H9 (cell line): ENCODE data around the gene WDR20. TPM values are rescaled to one million over a fixed set of nuclear protein-coding genes. Genes with fewer than 3 reads are reported as not detected.

Experiments
- DNase-seq: peaks from one replicate; pipeline ENCODE4 v3.0.0-alpha.2; 2017
- H2AFZ ChIP-seq: one replicate; pipeline ENCODE4 v1.6.1; 2013; ENCODE audit warnings: mild to moderate bottlenecking, low read length, control low read depth, moderate library complexity
- H2AK5ac ChIP-seq: 2 replicates; pipeline ENCODE4 v1.6.1; 2013; ENCODE audit warnings: low read length, control low read depth, mixed read lengths; ENCODE audit not compliant: insufficient read length
- H2BK120ac ChIP-seq: one replicate; pipeline ENCODE4 v1.6.1; 2013; ENCODE audit warnings: low read depth, mild to moderate bottlenecking, low read length, control low read depth, inconsistent platforms; ENCODE audit not compliant: poor library complexity, severe bottlenecking
- H2BK12ac ChIP-seq: 2 replicates; pipeline ENCODE4 v1.6.1; 2013; ENCODE audit warnings: low read length, control low read depth, mixed read lengths, low read depth; ENCODE audit not compliant: insufficient read length
- H2BK15ac ChIP-seq: 2 replicates; pipeline ENCODE4 v1.6.1; 2013; ENCODE audit warnings: low read depth, low read length, control low read depth
- H2BK20ac ChIP-seq: one replicate; pipeline ENCODE4 v1.6.1; 2013; ENCODE audit warnings: low read depth, mild to moderate bottlenecking, low read length, control low read depth, inconsistent platforms; ENCODE audit not compliant: poor library complexity, severe bottlenecking
- H2BK5ac ChIP-seq: 2 replicates; pipeline ENCODE4 v1.6.1; 2013; ENCODE audit warnings: low read length, control low read depth, mixed read lengths; ENCODE audit not compliant: insufficient read length
- H3K14ac ChIP-seq: 2 replicates; pipeline ENCODE4 v1.6.1; 2013; ENCODE audit warnings: low read length, control low read depth; ENCODE audit not compliant: insufficient read depth
- H3K18ac ChIP-seq: 2 replicates; pipeline ENCODE4 v1.6.1; 2013; ENCODE audit warnings: low read depth, mild to moderate bottlenecking, mixed read lengths, low read length, control low read depth; ENCODE audit not compliant: insufficient read length
- H3K23ac ChIP-seq: 2 replicates; pipeline ENCODE4 v1.6.1; 2013; ENCODE audit warnings: low read length, control low read depth, mixed read lengths, low read depth; ENCODE audit not compliant: insufficient read length
- H3K23me2 ChIP-seq: 2 replicates; pipeline ENCODE4 v1.6.1; 2013; ENCODE audit warnings: low read depth, mild to moderate bottlenecking, mixed read lengths, low read length, control low read depth; ENCODE audit not compliant: insufficient read length, poor library complexity, severe bottlenecking
- H3K27ac ChIP-seq: 2 replicates; pipeline ENCODE4 v1.5.1; 2013; ENCODE audit warnings: low read length, control low read depth, mixed read lengths, low read depth; ENCODE audit not compliant: insufficient read length
- H3K27me3 ChIP-seq: 2 replicates; pipeline ENCODE4 v1.6.1; 2013; ENCODE audit warnings: low read length, control low read depth, inconsistent platforms; ENCODE audit not compliant: insufficient read depth
- H3K4ac ChIP-seq: 2 replicates; pipeline ENCODE4 v1.6.1; 2013; ENCODE audit warnings: low read depth, mild to moderate bottlenecking, control low read depth, inconsistent platforms, low read length, moderate library complexity
- H3K4me1 ChIP-seq: 2 replicates; pipeline ENCODE4 v1.6.1; 2013; ENCODE audit warnings: low read length, control low read depth, inconsistent platforms; ENCODE audit not compliant: insufficient read depth
- H3K4me2 ChIP-seq: 2 replicates; pipeline ENCODE4 v1.6.1; 2013; ENCODE audit warnings: low read length, control low read depth, mixed read lengths; ENCODE audit not compliant: insufficient read length, insufficient read depth
- H3K56ac ChIP-seq: 2 replicates; pipeline ENCODE4 v1.6.1; 2013; ENCODE audit warnings: low read depth, mild to moderate bottlenecking, mixed read lengths, low read length, control low read depth; ENCODE audit not compliant: insufficient read length
- H3K79me1 ChIP-seq: 2 replicates; pipeline ENCODE4 v1.6.1; 2013; ENCODE audit warnings: low read depth, mild to moderate bottlenecking, moderate library complexity, low read length, control low read depth, inconsistent platforms; ENCODE audit not compliant: insufficient read depth, poor library complexity, severe bottlenecking
- H3K79me2 ChIP-seq: 2 replicates; pipeline ENCODE4 v1.6.1; 2013; ENCODE audit warnings: low read length, control low read depth, inconsistent platforms; ENCODE audit not compliant: insufficient read depth
- H3K9ac ChIP-seq: 2 replicates; pipeline ENCODE4 v1.6.1; 2013; ENCODE audit warnings: low read length, control low read depth, mixed read lengths; ENCODE audit not compliant: insufficient read length; ENCODE audit errors: extremely low read depth
- H3K9me3 ChIP-seq: one replicate; pipeline ENCODE4 v1.6.1; 2013; ENCODE audit warnings: low read depth, low read length, inconsistent platforms; ENCODE audit not compliant: control insufficient read depth
- H3T11ph ChIP-seq: one replicate; pipeline ENCODE4 v1.6.1; 2013; ENCODE audit warnings: mild to moderate bottlenecking, low read length, control low read depth, inconsistent platforms
- H4K20me1 ChIP-seq: one replicate; pipeline ENCODE4 v1.6.1; 2013; ENCODE audit not compliant: control insufficient read depth, insufficient read length, insufficient read depth
- H4K5ac ChIP-seq: 2 replicates; pipeline ENCODE4 v1.6.1; 2013; ENCODE audit warnings: low read depth, mild to moderate bottlenecking, mixed read lengths, low read length, control low read depth; ENCODE audit not compliant: insufficient read length
- H4K8ac ChIP-seq: replicated peaks from 2 replicates; pipeline ENCODE4 v1.6.1; 2013; ENCODE audit warnings: low read length, control low read depth, mixed read lengths, low read depth; ENCODE audit not compliant: insufficient read length
- H4K91ac ChIP-seq: 2 replicates; pipeline ENCODE4 v1.6.1; 2013; ENCODE audit warnings: low read depth, mild to moderate bottlenecking, moderate library complexity, mixed read lengths, low read length, control low read depth; ENCODE audit not compliant: insufficient read length
- H3K27ac Mint-ChIP-seq, 3 experiments: 2 replicates in 2 of 3; 3 replicates in 1 of 3; pipeline ENCODE4 v1.8.0; 2020 to 2021; ENCODE audit warnings: mixed read lengths in 3 of 3, mild to moderate bottlenecking in 1 of 3, moderate library complexity in 1 of 3
- H3K27me3 Mint-ChIP-seq: 2 replicates; pipeline ENCODE4 v1.8.0; 2021; ENCODE audit warnings: low read depth, mild to moderate bottlenecking, moderate library complexity, mixed read lengths
- H3K36me3 Mint-ChIP-seq, 3 experiments: 2 replicates in 2 of 3; 3 replicates in 1 of 3; pipeline ENCODE4 v1.8.0; 2020 to 2021; ENCODE audit warnings: low read depth in 3 of 3, mixed read lengths in 3 of 3; ENCODE audit not compliant: insufficient read depth in 1 of 3
- H3K4me1 Mint-ChIP-seq, 2 experiments: 2 replicates each; pipeline ENCODE4 v1.8.0; 2020; ENCODE audit warnings: mixed read lengths in 2 of 2
- H3K4me3 Mint-ChIP-seq, 2 experiments: 2 replicates in 1 of 2; 3 replicates in 1 of 2; pipeline ENCODE4 v1.8.0; 2020 to 2021; ENCODE audit warnings: mild to moderate bottlenecking in 2 of 2, mixed read lengths in 2 of 2, moderate library complexity in 1 of 2
- H3K9me3 Mint-ChIP-seq, 2 experiments: 2 replicates in 1 of 2; 3 replicates in 1 of 2; pipeline ENCODE4 v1.8.0; 2020; ENCODE audit warnings: mild to moderate bottlenecking in 2 of 2, mixed read lengths in 2 of 2, moderate library complexity in 1 of 2
- CTCF ChIP-seq: fragments of 200-600 bp; sonication (generic); conservative IDR thresholded peaks from 3 replicates; pipeline ENCODE4 v1.8.0; 2021; ENCODE audit warnings: antibody characterized with exemption, mild to moderate bottlenecking
- WGBS: extraction: QIAGEN DNeasy Blood & Tissue Kit; methylation state at CpG from one replicate; pipeline ENCODE4 v1.1.7; 2013; ENCODE audit warnings: missing lambda C conversion rate, low lambda C conversion rate, mixed read lengths; ENCODE audit not compliant: insufficient read length; ENCODE audit errors: extremely low coverage; 5-methylcytosine and 5-hydroxymethylcytosine counted together
- total RNA-seq: library from RNA; stranded (reverse); gene quantifications from 2 replicates; pipeline ENCODE4 v1.2.1, GENCODE V29; 2021

The WDR20 gene
- total RNA-seq, 1 experiment from 2014 or later: 31.6 TPM

GRCh38 chr14:102164241-102164641, 24.5 kb downstream of the WDR20 start:
- Histone ChIP-seq H2BK120ac (no peak overlapping the region), H2BK5ac (no peak overlapping the region), H2BK20ac (no peak overlapping the region), H3K14ac (no peak overlapping the region), H2BK15ac (no peak overlapping the region), H3K23ac (no peak overlapping the region), H3K4me2 (no peak overlapping the region), H4K91ac (no peak overlapping the region), H3K23me2 (no peaks in the 10 kb centered on the region), H3K79me2 (peaks cover 10% of the 10 kb centered on the region; the same call in 1 of the 2 replicates), H3T11ph (no peak overlapping the region), H4K20me1 (no peaks in the 10 kb centered on the region), H3K9me3 (no peaks in the 10 kb centered on the region), H3K4me1 (no peaks in the 10 kb centered on the region), H4K8ac (no peak overlapping the region), H2AFZ (no peak overlapping the region), H2BK12ac (no peak overlapping the region), H3K27me3 (no peaks in the 10 kb centered on the region), H3K79me1 (peaks cover 15% of the 10 kb centered on the region), H3K9ac (no peak overlapping the region), H3K4ac (no peak overlapping the region), H2AK5ac (no peak overlapping the region), H4K5ac (no peak overlapping the region), H3K18ac (no peak overlapping the region), H3K27ac (no peak overlapping the region), H3K56ac (no peak overlapping the region)
- TF ChIP-seq CTCF: no peak
- DNase-seq: no peak
- H3K4me3 Mint-ChIP-seq: no peak overlapping the region
- WGBS: no CpG with 5 or more reads among the region's 4 CpGs
- no peaks in the 10 kb centered on the region for H3K27me3 Mint-ChIP-seq
- peak overlapping the region in 2 of 3 experiments; percentile 8 to 59; a peak in 2 of 7 replicates for H3K27ac Mint-ChIP-seq
- no peaks in the 10 kb centered on the region for H3K9me3 Mint-ChIP-seq
- peaks cover 3 to 6% of the 10 kb centered on the region in 2 experiments; a peak in 2 of 4 replicates for H3K4me1 Mint-ChIP-seq
- peaks cover 0 to 5% (median 0%) of the 10 kb centered on the region in 3 experiments; a peak in 2 of 7 replicates for H3K36me3 Mint-ChIP-seq
